Measurements from ENCODE around the gene SATL1.
"Not testable (repeated sequence)": the region's sequence is repeated elsewhere in the genome, so short reads cannot be mapped to it uniquely, and the experiment has no call there.

SATL1 gene

GRCh38 chrX:85111347-85111746 is 132.2 kb downstream of the SATL1 start:
- DNase-seq (ENCODE audit: low read depth in 2 of 2), result no peak

- no peak for DNase-seq (ENCODE audit: low read depth in 2 of 2)
Measured at GRCh38 chrX:85109235-85109634, 134.3 kb downstream of the SATL1 start.

GRCh38 chrX:85108165-85108564 is 135.4 kb downstream of the SATL1 start:
- DNase-seq (ENCODE audit: low read depth in 2 of 2), result no peak

GRCh38 chrX:85107407-85107806 is 136.2 kb downstream of the SATL1 start:
- no peak for DNase-seq (ENCODE audit: low read depth in 2 of 2)

- no peak for DNase-seq (ENCODE audit: low read depth in 2 of 2)
Measured at GRCh38 chrX:85089321-85089840, 154.2 kb downstream of the SATL1 start.

- no peak for DNase-seq (ENCODE audit: low read depth in 2 of 2)
Measured at GRCh38 chrX:85084770-85085393, 158.7 kb downstream of the SATL1 start.

- not testable (repeated sequence) for DNase-seq (ENCODE audit: low read depth in 2 of 2)
Measured at GRCh38 chrX:85077247-85077646, 166.3 kb downstream of the SATL1 start.

GRCh38 chrX:85065512-85066198 is 177.9 kb downstream of the SATL1 start:
- DNase-seq (ENCODE audit: low read depth in 2 of 2), result no peak

GRCh38 chrX:85052636-85053343 is 190.8 kb downstream of the SATL1 start:
- no peak for DNase-seq (ENCODE audit: low read depth in 2 of 2)

GRCh38 chrX:85052205-85052604 is 191.4 kb downstream of the SATL1 start:
- DNase-seq (ENCODE audit: low read depth in 2 of 2), result no peak

GRCh38 chrX:85051627-85052026 is 192.0 kb downstream of the SATL1 start:
- DNase-seq (ENCODE audit: low read depth in 2 of 2), result no peak
